22Rv1 (cell line): ENCODE data around the gene FOXO3B.
"Not testable (repeated sequence)": the region's sequence is repeated elsewhere in the genome, so short reads cannot be mapped to it uniquely, and the experiment has no call there.

Source experiments
- CTCF ChIP-seq: fragments of 450-650 bp; IDR thresholded peaks from 2 replicates; pipeline ENCODE4 v1.5.1; 2017; ENCODE audit warnings: mild to moderate bottlenecking
- ZFX ChIP-seq: fragments of 450-650 bp; IDR thresholded peaks from 2 replicates; pipeline ENCODE4 v1.6.1; 2017; ENCODE audit warnings: antibody characterized with exemption, borderline replicate concordance

- TF ChIP-seq CTCF, ZFX: not testable (repeated sequence)
These were observed 37.5 kb upstream of the FOXO3B start for GRCh38 chr17:18719428-18720110.
